ENCODE results near the gene ARRDC1. TPM values are rescaled to one million over a fixed set of nuclear protein-coding genes. Genes with fewer than 3 reads are reported as not detected.

ARRDC1 gene
- 100 to 1,000 TPM in 2 of 4 donors, 10 to 100 TPM in 2; 53.3 to 121 (median 89.6) TPM for total RNA-seq

DNA sequence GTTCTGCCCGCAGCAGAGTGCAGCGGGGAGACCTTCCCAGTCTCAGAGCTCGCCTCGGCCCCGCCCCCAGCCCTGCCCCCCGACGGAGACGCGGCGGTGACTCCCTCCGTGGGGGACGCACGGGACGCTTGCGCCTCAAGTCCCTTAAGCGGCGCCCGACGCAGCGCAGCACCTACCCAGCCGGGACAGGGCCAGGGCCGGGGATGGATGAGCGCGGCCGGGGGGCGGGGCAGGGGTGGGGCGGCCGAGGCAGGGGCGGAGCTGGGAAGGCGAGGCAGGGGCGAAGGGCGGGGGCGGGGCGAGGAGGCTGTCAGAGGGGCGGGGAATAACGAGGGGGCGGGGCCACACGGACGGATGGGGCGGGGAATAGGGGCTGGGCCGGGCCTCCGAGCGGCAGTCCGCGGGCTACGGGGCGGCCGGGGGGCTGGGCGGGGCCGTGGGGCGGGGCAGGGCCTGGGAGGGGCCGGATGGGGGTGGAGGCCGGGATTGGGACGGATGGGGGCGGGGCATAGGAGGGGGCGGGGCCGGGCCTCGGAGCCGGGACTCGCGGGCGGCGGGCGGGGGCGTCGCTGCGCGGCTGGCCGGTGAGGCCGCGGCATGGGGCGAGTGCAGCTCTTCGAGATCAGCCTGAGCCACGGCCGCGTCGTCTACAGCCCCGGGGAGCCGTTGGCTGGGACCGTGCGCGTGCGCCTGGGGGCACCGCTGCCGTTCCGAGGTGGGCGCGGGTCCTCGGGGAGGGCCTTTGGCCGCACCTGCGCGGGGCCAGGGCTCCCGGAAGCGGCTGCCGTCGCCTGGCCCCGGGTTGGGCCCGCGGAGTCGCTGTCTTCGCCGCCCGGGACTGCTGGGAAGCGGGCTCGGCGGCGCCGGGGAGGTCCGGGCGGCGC is at the start of gene ARRDC1:
ARRDC1 (plus strand) TSS at position 566 of the 884 bp plus-strand sequence; CDS start at position 598, 32 bp downstream.
- H3K27ac ChIP-seq, result peak within 1 kb of the TSS; percentile 85 to 97 (median 96)
- intact Hi-C loops (cut with DNase I), result no loop called here
- no peaks in the 10 kb centered on the region for H3K9me3 ChIP-seq
- TF ChIP-seq CTCF (IDR thresholded peaks at IDR 0.05), result no peak
- peak in 2 of 4 donors; percentile 80 to 89 for TF ChIP-seq POLR2A (IDR thresholded peaks at IDR 0.05)
- DNase-seq, result peak; percentile 92
- peak within 1 kb of the TSS; percentile 69 to 95 (median 84) for H3K4me3 ChIP-seq
- H3K36me3 ChIP-seq, result peaks cover 0 to 8% (median 7%) of the 10 kb centered on the region in 3 donors
- H3K4me1 ChIP-seq, result peaks cover 27 to 55% (median 31%) of the 10 kb centered on the region in 3 donors
- H3K27me3 ChIP-seq, result no peaks in the 10 kb centered on the region
- 2% methylated on average over 9 of the region's 111 CpGs; no CpG with 5 or more reads in 1 of the 2 donors for WGBS, 2 donors

- peak overlapping the region in 1 of 4 donors; percentile 9 for H3K27ac ChIP-seq
- peaks cover 6 to 72% (median 26%) of the 10 kb centered on the region in 3 donors for H3K36me3 ChIP-seq
These were observed 49.2 kb upstream of the ARRDC1 start for GRCh38 chr9:137556069-137556838.

GRCh38 chr9:137558127-137558526 is 47.4 kb upstream of the ARRDC1 start:
- Histone ChIP-seq H3K36me3 (peaks cover 6 to 86% (median 26%) of the 10 kb centered on the region in 3 donors), H3K27me3 (no peaks in the 10 kb centered on the region), H3K4me1 (peaks cover 0 to 21% (median 0%) of the 10 kb centered on the region in 3 donors), H3K9me3 (no peaks in the 10 kb centered on the region), H3K4me3 (no peak overlapping the region), H3K27ac (no peak overlapping the region)
- WGBS, 2 donors, result 88 to 96% methylated on average over 4 of the region's 4 CpGs
- intact Hi-C loops (cut with DNase I), result no loop called here
- TF ChIP-seq POLR2A (IDR thresholded peaks at IDR 0.05), result no peak
- no peak for TF ChIP-seq CTCF (IDR thresholded peaks at IDR 0.05)
- DNase-seq, result no peak

More at GRCh38 chr9:137556069-137556838, 49.2 kb upstream of the ARRDC1 start:
- no peaks in the 10 kb centered on the region for H3K27me3 ChIP-seq
- peaks cover 8 to 33% (median 8%) of the 10 kb centered on the region in 3 donors for H3K4me1 ChIP-seq
- no peak for DNase-seq
- WGBS, 2 donors, result 73 to 75% methylated on average over 19 to 24 of the region's 24 CpGs
- no peak overlapping the region for H3K4me3 ChIP-seq
- no peaks in the 10 kb centered on the region for H3K9me3 ChIP-seq
- TF ChIP-seq POLR2A (IDR thresholded peaks at IDR 0.05) (no peak), CTCF (IDR thresholded peaks at IDR 0.05) (no peak)
- intact Hi-C loops (cut with DNase I), result no loop called here

GRCh38 chr9:137564134-137564533 is 41.4 kb upstream of the ARRDC1 start:
- H3K9me3 ChIP-seq, result no peaks in the 10 kb centered on the region
- peaks cover 9 to 60% (median 10%) of the 10 kb centered on the region in 3 donors for H3K36me3 ChIP-seq
- intact Hi-C loops (cut with DNase I), result no loop called here
- TF ChIP-seq CTCF (IDR thresholded peaks at IDR 0.05) (no peak), POLR2A (IDR thresholded peaks at IDR 0.05) (no peak)
- H3K4me3 ChIP-seq, result no peak overlapping the region
- 84 to 92% methylated on average over 10 of the region's 10 CpGs for WGBS, 2 donors
- H3K4me1 ChIP-seq, result no peaks in the 10 kb centered on the region
- H3K27me3 ChIP-seq, result no peaks in the 10 kb centered on the region
- H3K27ac ChIP-seq, result no peak overlapping the region
- DNase-seq, result no peak
